ENCODE results near the gene DDRGK1.

Gene DDRGK1

GRCh38 chr20:3226864-3227263 is 22.4 kb upstream of the DDRGK1 start:
- DNase-seq (ENCODE audit: low read depth, low spot score), result no peak
- TF ChIP-seq CTCF (IDR thresholded peaks at IDR 0.05; ENCODE audit: low read depth, low read length), result no peak
- no peak overlapping the region for H3K4me3 ChIP-seq (ENCODE audit: low read depth, low read length)
- in situ Hi-C loops (cut with HindIII; ENCODE audit: low sequenced_read_pairs), result no loop called here

- no peak overlapping the region for H3K4me3 ChIP-seq (ENCODE audit: low read depth, low read length)
- TF ChIP-seq CTCF (IDR thresholded peaks at IDR 0.05; ENCODE audit: low read depth, low read length), result no peak
- no peak for DNase-seq (ENCODE audit: low read depth, low spot score)
- in situ Hi-C loops (cut with HindIII; ENCODE audit: low sequenced_read_pairs), result no loop called here
Measured at GRCh38 chr20:3226093-3226492, 21.6 kb upstream of the DDRGK1 start.

GRCh38 chr20:3224681-3225421 is 20.4 kb upstream of the DDRGK1 start:
- no peak overlapping the region for H3K4me3 ChIP-seq (ENCODE audit: low read depth, low read length)
- in situ Hi-C loops (cut with HindIII; ENCODE audit: low sequenced_read_pairs), result no loop called here
- no peak for TF ChIP-seq CTCF (IDR thresholded peaks at IDR 0.05; ENCODE audit: low read depth, low read length)
- DNase-seq (ENCODE audit: low read depth, low spot score), result no peak

GRCh38 chr20:3223994-3224680 is 19.7 kb upstream of the DDRGK1 start:
- no peak overlapping the region for H3K4me3 ChIP-seq (ENCODE audit: low read depth, low read length)
- in situ Hi-C loops (cut with HindIII; ENCODE audit: low sequenced_read_pairs), result no loop called here
- TF ChIP-seq CTCF (IDR thresholded peaks at IDR 0.05; ENCODE audit: low read depth, low read length), result no peak
- no peak for DNase-seq (ENCODE audit: low read depth, low spot score)

GRCh38 chr20:3223651-3223993 is 19.1 kb upstream of the DDRGK1 start:
- DNase-seq (ENCODE audit: low read depth, low spot score), result no peak
- TF ChIP-seq CTCF (IDR thresholded peaks at IDR 0.05; ENCODE audit: low read depth, low read length), result no peak
- in situ Hi-C loops (cut with HindIII; ENCODE audit: low sequenced_read_pairs), result no loop called here
- no peak overlapping the region for H3K4me3 ChIP-seq (ENCODE audit: low read depth, low read length)

- TF ChIP-seq CTCF (IDR thresholded peaks at IDR 0.05; ENCODE audit: low read depth, low read length), result no peak
- H3K4me3 ChIP-seq (ENCODE audit: low read depth, low read length), result no peak overlapping the region
- DNase-seq (ENCODE audit: low read depth, low spot score), result no peak
- in situ Hi-C loops (cut with HindIII; ENCODE audit: low sequenced_read_pairs), result no loop called here
Measured at GRCh38 chr20:3222635-3223600, 18.4 kb upstream of the DDRGK1 start.
